ENCODE results near the gene MEA1.

The MEA1 gene

DNA sequence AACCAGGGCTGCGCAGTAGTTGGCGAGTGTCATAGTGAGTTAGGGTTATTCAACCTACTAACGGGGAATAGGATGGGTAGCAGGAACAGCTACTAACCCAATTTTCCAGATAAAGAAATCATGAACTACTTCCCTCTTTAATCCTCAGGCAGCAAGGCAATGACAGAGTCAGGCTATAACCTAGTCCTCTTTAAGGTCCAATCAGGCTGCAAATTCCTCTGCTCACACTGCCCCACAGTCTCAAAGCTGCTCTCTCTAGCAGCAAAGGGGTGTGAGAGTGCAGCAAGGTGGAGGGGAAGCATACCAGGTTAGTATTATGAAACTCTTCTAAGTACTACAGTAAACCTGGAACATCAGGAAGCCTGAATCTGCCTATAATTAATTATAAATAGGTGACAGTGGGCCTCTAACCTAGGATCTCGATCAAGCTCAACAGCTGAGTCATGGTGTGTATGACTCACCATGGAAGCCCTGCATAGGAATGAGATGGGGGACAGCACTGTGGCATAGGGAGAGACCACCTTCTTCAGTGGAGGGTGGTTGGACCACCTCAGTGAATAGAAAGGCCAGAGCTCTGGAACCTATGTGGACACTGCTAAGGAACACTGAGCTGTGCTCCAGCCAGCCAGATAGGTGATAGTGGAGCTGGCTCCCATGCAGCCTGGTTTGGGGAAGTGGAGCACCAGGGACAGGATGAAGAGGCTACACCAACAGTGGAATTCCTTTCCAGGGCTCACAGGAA is 42.7 kb downstream of the MEA1 start:
- DNase-seq (ENCODE audit: low read depth), result no peak

GRCh38 chr6:42969934-42970333 is 43.8 kb downstream of the MEA1 start:
- DNase-seq (ENCODE audit: low read depth), result no peak

DNA sequence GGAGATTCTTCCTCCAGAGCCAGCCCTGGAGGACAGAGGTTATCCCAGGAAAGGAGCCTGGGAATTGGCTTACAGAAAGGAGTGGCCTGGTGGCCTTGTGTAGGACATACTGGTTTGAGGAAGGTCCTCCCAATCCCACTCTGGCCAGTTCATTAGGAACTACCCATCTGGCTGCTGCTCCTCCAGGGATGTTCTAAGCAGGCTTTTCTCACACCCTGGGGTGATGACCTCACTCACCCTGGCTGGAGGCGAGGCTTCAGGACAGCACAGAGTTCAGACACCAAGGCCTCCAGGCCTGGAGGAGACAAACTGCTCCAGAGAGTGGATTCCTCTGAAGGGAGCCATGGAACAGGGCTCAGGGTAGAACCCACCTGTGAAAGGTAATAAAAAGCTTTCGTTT is 44.3 kb downstream of the MEA1 start:
- no peak for DNase-seq (ENCODE audit: low read depth)

DNA sequence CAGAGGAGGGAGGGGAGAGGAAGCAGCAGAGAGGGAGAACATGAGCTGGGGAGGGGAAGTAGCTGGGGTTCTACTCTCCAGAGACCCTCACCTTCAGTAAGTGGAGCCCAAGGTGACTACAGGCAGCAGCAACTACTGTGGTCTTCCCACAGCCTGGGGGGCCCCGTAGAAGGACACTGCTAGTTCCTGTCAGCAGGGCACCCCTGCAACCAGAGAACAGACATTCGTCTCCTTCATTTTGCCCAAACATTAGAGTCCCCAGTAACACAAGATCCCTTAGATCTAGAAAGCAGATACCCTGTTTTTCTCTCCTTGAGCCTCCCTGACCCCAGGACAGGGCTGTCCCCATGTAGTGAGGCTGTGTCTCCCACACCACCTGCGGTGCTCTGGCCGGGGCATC is 45.0 kb downstream of the MEA1 start:
- DNase-seq (ENCODE audit: low read depth), result no peak

DNA sequence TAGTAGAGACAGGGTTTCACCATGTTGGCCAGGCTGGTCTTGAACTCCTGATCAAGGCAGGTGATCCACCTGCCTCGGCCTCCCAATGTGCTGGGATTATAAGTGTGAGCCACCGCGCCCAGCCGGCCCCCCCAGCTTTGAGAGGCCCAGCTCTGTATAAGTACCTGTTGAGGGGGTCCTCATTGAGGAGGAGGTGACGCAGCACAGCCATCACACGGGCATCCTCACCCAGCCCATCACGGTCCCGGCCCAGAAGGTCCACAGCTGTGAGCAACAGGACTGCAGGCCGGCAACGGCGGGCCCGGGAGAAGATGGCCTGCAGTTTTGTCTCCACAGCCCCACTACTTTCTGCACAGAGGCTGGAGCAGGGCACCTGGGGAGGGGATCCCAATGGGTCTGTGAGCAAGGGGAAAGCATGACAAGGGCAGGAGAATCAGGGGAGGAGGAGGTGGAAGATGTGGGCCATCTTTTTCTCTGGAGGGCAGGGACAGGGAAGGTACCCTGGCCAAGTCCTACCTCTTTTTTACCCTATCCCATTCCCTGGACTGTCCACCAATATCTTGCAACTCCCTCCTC is 45.5 kb downstream of the MEA1 start:
- no peak for DNase-seq (ENCODE audit: low read depth)

DNA sequence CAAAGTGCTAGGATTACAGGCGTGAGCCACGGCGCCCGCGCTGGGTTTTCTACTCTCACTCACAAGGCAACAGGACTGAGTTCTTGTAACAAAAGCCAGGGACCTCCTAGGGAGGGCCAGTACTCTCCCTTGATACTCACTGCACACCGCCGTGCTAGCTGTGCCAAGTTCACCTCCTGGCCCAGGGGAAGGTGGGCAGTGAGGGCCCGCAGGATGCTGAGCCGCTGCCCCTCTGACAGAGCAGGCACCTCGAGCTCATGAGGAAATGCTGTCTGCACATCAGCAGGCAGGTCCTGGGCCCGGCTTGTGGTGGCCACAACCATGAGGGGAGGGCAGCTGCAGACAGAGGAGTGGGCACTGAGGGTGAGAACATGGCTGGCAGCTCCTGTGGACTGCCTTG is 46.5 kb downstream of the MEA1 start:
- DNase-seq (ENCODE audit: low read depth), result no peak

- DNase-seq (ENCODE audit: low read depth), result no peak
Observed at GRCh38 chr6:42966571-42966970, 47.2 kb downstream of the MEA1 start.

DNA sequence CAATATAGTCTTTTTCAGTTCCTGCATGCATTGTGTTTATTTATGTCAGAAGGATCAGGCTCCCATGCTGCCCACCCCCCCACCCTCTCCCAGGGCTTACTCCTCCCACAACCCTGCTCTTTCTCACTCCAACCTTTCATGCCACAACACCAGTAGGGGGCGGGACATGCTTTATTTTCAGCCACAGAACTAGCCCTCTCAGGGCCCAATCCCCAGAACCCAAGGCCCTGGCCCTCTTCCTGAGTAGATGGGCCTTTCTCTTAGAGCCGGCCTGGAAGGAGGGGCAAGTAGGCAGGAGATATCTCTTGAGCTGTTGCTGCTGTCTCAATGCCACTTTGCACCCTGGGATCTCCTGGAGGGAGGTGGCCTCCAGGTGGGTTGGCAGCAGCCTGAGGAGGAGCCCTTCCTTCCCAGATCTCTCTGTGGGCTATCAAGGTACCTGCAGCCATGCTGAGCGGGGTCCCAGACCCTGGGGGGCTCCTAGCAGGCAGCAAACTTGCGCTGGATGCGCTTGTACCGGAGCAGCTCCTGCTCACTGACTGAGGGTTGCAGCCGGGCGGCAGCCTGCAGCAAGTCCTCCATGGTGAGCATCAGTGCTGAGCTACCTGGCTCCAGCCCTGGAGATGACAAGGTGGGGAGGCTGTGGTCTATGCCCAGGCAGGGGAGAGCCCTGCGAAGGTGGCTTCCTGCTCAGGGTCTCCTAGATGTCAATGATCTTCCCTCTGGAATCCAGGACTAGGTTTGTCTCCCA is 49.7 kb downstream of the MEA1 start:
- no peak for DNase-seq (ENCODE audit: low read depth)

- no peak for DNase-seq (ENCODE audit: low read depth)
Observed at GRCh38 chr6:42963179-42963854, 50.4 kb downstream of the MEA1 start.

- DNase-seq (ENCODE audit: low read depth), result no peak
Observed at GRCh38 chr6:42962502-42963178, 51.1 kb downstream of the MEA1 start.

DNA sequence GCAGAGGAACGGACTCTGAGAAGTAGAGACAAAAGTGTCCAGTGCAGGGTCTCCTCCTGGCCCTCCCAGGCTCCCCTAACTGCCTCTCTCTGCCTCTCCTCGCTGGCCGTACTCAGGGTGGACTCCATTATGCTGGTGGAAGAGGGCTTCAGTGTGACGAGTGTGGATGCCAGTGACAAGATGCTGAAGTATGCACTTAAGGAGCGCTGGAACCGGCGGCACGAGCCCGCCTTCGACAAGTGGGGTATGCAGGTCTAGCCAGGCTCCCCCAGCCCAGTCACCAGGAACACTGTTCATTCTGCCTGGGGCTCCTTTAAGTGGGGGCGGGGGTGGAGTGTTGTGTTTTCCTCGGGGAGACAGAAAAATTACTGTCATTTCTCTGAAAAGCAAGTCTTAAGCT is 51.6 kb downstream of the MEA1 start:
- DNase-seq (ENCODE audit: low read depth), result no peak
